GM12865 (cell line): ENCODE measurements around the gene CHP2.
"Not testable (repeated sequence)": the region's sequence is repeated elsewhere in the genome, so short reads cannot be mapped to it uniquely, and the experiment has no call there.

Experiments used
- DNase-seq: peaks from one replicate; pipeline ENCODE4 v3.0.0; 2010; ENCODE audit warnings: low read depth
- H3K4me3 ChIP-seq: 2 replicates; pipeline ENCODE4 v1.5.1; 2011; ENCODE audit warnings: mild to moderate bottlenecking, low read depth, low read length, control low read depth
- CTCF ChIP-seq: IDR thresholded peaks from 2 replicates; pipeline ENCODE4 v1.5.1; 2011; ENCODE audit warnings: low read length, control low read depth, low read depth, inconsistent platforms; ENCODE audit not compliant: insufficient read depth; ENCODE audit errors: missing control alignments

The CHP2 gene

GRCh38 chr16:23728112-23728477 lies 26.7 kb upstream of the CHP2 start:
- no peak overlapping the region for H3K4me3 ChIP-seq
- no peak for TF ChIP-seq CTCF
- DNase-seq = no peak

- no peak for TF ChIP-seq CTCF
- no peak for DNase-seq
- no peak overlapping the region for H3K4me3 ChIP-seq
Observed at GRCh38 chr16:23729503-23730424, 25.1 kb upstream of the CHP2 start.

GRCh38 chr16:23734176-23734893 lies 20.5 kb upstream of the CHP2 start:
- no peak overlapping the region for H3K4me3 ChIP-seq
- no peak for DNase-seq
- no peak for TF ChIP-seq CTCF

- not testable (repeated sequence) for H3K4me3 ChIP-seq, DNase-seq
Observed at GRCh38 chr16:23737423-23738028, 17.3 kb upstream of the CHP2 start.

GRCh38 chr16:23739516-23739915 lies 15.3 kb upstream of the CHP2 start:
- no peak overlapping the region for H3K4me3 ChIP-seq
- no peak for DNase-seq
- TF ChIP-seq CTCF = no peak

GRCh38 chr16:23741675-23742303 lies 13.0 kb upstream of the CHP2 start:
- no peak for TF ChIP-seq CTCF

GRCh38 chr16:23742766-23743165 lies 12.1 kb upstream of the CHP2 start:
- no peak overlapping the region for H3K4me3 ChIP-seq
- no peak for DNase-seq
- TF ChIP-seq CTCF = no peak

More at GRCh38 chr16:23741675-23742303, 13.0 kb upstream of the CHP2 start:
- H3K4me3 ChIP-seq = no peak overlapping the region
- DNase-seq = no peak
